DND-41 (cell line): ENCODE results near the gene RFX1.

Experiments
- CTCF ChIP-seq: IDR thresholded peaks from 2 replicates; pipeline ENCODE4 v1.5.1; 2012; ENCODE audit warnings: borderline replicate concordance, low read length, moderate library complexity, mild to moderate bottlenecking; ENCODE audit not compliant: poor library complexity, severe bottlenecking; ENCODE audit errors: extremely low read depth
- EZH2 ChIP-seq: IDR thresholded peaks from 3 replicates; pipeline ENCODE4 v1.6.1; 2012; ENCODE audit warnings: borderline replicate concordance, low read depth, mild to moderate bottlenecking, moderate library complexity, low read length, inconsistent platforms; ENCODE audit not compliant: severe bottlenecking

GRCh38 chr19:14002571-14003250 is 3.4 kb downstream of the RFX1 start:
- no peak for TF ChIP-seq CTCF
- no peak for TF ChIP-seq EZH2
